Right kidney (tissue), 1 donor: ENCODE measurements around the gene PHAF1.

Source experiments
- DNase-seq: peaks from one replicate; pipeline ENCODE4 v3.0.0-alpha.2; 2016

Gene PHAF1

GRCh38 chr16:67163164-67163998 lies 53.6 kb downstream of the PHAF1 start:
- DNase-seq, result peak; percentile 84

- DNase-seq, result peak; percentile 54
These were observed 54.3 kb downstream of the PHAF1 start for GRCh38 chr16:67163999-67164558.

GRCh38 chr16:67164599-67165061 lies 54.9 kb downstream of the PHAF1 start, which contains the start of gene HSF4:
TSS of gene HSF4 (plus strand) at chr16:67164745. CDS start at chr16:67164812, 67 bp downstream.
- DNase-seq, result peak; percentile 45

GRCh38 chr16:67165121-67166078 lies 55.7 kb downstream of the PHAF1 start:
- DNase-seq, result peak; percentile 56

GRCh38 chr16:67166110-67166547 lies 56.4 kb downstream of the PHAF1 start:
- DNase-seq, result no peak

- no peak for DNase-seq
These were observed 56.9 kb downstream of the PHAF1 start for GRCh38 chr16:67166598-67167168.

- DNase-seq, result no peak
These were observed 57.8 kb downstream of the PHAF1 start for GRCh38 chr16:67167588-67167987.

GRCh38 chr16:67169011-67169451 lies 59.3 kb downstream of the PHAF1 start:
- no peak for DNase-seq

GRCh38 chr16:67169642-67170167 lies 60.0 kb downstream of the PHAF1 start:
- DNase-seq, result peak; percentile 42

- DNase-seq, result peak; percentile 63
These were observed 60.6 kb downstream of the PHAF1 start, which contains the start of gene NOL3 for GRCh38 chr16:67170168-67170948. TSS of gene NOL3 (plus strand) at chr16:67170538.

GRCh38 chr16:67170949-67171649 lies 61.4 kb downstream of the PHAF1 start:
- no peak for DNase-seq

GRCh38 chr16:67173323-67173722 lies 63.6 kb downstream of the PHAF1 start:
- no peak for DNase-seq

GRCh38 chr16:67173808-67174705 lies 64.3 kb downstream of the PHAF1 start:
- peak; percentile 73 for DNase-seq

- DNase-seq, result peak; percentile 35
These were observed 65.0 kb downstream of the PHAF1 start for GRCh38 chr16:67174706-67175231.

GRCh38 chr16:67176662-67177061 lies 66.9 kb downstream of the PHAF1 start:
- no peak for DNase-seq

- DNase-seq, result peak; percentile 71
These were observed 68.3 kb downstream of the PHAF1 start for GRCh38 chr16:67177743-67178699.

- no peak for DNase-seq
These were observed 69.8 kb downstream of the PHAF1 start for GRCh38 chr16:67179421-67180080.
